H1 (cell line): Measurements from ENCODE around the gene SPSB1. TPM values are rescaled to one million over a fixed set of nuclear protein-coding genes. Genes with fewer than 3 reads are reported as not detected.

Experiments
- ATF2 ChIP-seq: IDR thresholded peaks from 2 replicates; pipeline ENCODE4 v1.6.1; 2012; ENCODE audit warnings: low read length, inconsistent platforms
- EZH2 ChIP-seq: fragments of 200-600 bp; sonication (generic); IDR thresholded peaks from 2 replicates; pipeline ENCODE4 v1.7.1; 2012; ENCODE audit warnings: low read depth, mild to moderate bottlenecking, moderate library complexity, low read length, inconsistent platforms; ENCODE audit not compliant: severe bottlenecking
- FOSL1 ChIP-seq: IDR thresholded peaks from 2 replicates; pipeline ENCODE4 v1.6.1; 2011; ENCODE audit warnings: mild to moderate bottlenecking, low read depth, low read length, moderate library complexity; ENCODE audit not compliant: insufficient read depth
- KDM1A ChIP-seq: fragments of 200-600, 300-600 bp; sonication (generic); IDR thresholded peaks from 2 replicates; pipeline ENCODE4 v1.7.1; 2016; ENCODE audit warnings: mild to moderate bottlenecking, low read length, borderline replicate concordance
- SRF ChIP-seq: IDR thresholded peaks from 2 replicates; pipeline ENCODE4 v1.6.1; 2011; ENCODE audit warnings: mild to moderate bottlenecking, low read depth, low read length, moderate library complexity
- TAF7 ChIP-seq: optimal IDR thresholded peaks from 2 replicates; pipeline ENCODE3; 2011; ENCODE audit warnings: low read depth, mild to moderate bottlenecking, inconsistent platforms, low read length, moderate library complexity, borderline replicate concordance
- polyA plus RNA-seq, 7 experiments: library from polyadenylated mRNA; depleted of rRNA in 3 of 7; stranded (reverse) in 5 of 7; unstranded in 2 of 7; fragments of >200 nt in 5 of 7; fragments of 200-250 nt in 2 of 7; gene quantifications; 1 replicate in 5 of 7; 2 replicates in 1 of 7; 4 replicates in 1 of 7; pipeline versions ENCODE4 v1.2.1 to v1.2.3, GENCODE V29; 2011 to 2013; ENCODE audit warnings: missing spikeins in 2 of 7, mixed read lengths in 2 of 7
- total RNA-seq: library from RNA; stranded (reverse); fragmentation: NEBNext Ultra II Directional; extraction: Animal tissue kit (Norgen Biotek cat#: 25700); gene quantifications from 2 replicates; pipeline ENCODE4 v1.2.1, GENCODE V29; 2021
- TF ChIP-seq, protein P1 (sequence below): fragments of 300-600 bp; sonication (generic); IDR thresholded peaks from 2 replicates; pipeline ENCODE4 v1.7.1; 2012; ENCODE audit warnings: low read length, moderate library complexity, mild to moderate bottlenecking, inconsistent platforms; ENCODE audit not compliant: insufficient replicate concordance

SPSB1 gene
- total and polyA plus RNA-seq, 2 of the 8 experiments (the other 6 are each of a cell fraction or from before 2014, with no cell fraction given), result 5.3 to 6.4 TPM

- TF ChIP-seq, protein P1, sequence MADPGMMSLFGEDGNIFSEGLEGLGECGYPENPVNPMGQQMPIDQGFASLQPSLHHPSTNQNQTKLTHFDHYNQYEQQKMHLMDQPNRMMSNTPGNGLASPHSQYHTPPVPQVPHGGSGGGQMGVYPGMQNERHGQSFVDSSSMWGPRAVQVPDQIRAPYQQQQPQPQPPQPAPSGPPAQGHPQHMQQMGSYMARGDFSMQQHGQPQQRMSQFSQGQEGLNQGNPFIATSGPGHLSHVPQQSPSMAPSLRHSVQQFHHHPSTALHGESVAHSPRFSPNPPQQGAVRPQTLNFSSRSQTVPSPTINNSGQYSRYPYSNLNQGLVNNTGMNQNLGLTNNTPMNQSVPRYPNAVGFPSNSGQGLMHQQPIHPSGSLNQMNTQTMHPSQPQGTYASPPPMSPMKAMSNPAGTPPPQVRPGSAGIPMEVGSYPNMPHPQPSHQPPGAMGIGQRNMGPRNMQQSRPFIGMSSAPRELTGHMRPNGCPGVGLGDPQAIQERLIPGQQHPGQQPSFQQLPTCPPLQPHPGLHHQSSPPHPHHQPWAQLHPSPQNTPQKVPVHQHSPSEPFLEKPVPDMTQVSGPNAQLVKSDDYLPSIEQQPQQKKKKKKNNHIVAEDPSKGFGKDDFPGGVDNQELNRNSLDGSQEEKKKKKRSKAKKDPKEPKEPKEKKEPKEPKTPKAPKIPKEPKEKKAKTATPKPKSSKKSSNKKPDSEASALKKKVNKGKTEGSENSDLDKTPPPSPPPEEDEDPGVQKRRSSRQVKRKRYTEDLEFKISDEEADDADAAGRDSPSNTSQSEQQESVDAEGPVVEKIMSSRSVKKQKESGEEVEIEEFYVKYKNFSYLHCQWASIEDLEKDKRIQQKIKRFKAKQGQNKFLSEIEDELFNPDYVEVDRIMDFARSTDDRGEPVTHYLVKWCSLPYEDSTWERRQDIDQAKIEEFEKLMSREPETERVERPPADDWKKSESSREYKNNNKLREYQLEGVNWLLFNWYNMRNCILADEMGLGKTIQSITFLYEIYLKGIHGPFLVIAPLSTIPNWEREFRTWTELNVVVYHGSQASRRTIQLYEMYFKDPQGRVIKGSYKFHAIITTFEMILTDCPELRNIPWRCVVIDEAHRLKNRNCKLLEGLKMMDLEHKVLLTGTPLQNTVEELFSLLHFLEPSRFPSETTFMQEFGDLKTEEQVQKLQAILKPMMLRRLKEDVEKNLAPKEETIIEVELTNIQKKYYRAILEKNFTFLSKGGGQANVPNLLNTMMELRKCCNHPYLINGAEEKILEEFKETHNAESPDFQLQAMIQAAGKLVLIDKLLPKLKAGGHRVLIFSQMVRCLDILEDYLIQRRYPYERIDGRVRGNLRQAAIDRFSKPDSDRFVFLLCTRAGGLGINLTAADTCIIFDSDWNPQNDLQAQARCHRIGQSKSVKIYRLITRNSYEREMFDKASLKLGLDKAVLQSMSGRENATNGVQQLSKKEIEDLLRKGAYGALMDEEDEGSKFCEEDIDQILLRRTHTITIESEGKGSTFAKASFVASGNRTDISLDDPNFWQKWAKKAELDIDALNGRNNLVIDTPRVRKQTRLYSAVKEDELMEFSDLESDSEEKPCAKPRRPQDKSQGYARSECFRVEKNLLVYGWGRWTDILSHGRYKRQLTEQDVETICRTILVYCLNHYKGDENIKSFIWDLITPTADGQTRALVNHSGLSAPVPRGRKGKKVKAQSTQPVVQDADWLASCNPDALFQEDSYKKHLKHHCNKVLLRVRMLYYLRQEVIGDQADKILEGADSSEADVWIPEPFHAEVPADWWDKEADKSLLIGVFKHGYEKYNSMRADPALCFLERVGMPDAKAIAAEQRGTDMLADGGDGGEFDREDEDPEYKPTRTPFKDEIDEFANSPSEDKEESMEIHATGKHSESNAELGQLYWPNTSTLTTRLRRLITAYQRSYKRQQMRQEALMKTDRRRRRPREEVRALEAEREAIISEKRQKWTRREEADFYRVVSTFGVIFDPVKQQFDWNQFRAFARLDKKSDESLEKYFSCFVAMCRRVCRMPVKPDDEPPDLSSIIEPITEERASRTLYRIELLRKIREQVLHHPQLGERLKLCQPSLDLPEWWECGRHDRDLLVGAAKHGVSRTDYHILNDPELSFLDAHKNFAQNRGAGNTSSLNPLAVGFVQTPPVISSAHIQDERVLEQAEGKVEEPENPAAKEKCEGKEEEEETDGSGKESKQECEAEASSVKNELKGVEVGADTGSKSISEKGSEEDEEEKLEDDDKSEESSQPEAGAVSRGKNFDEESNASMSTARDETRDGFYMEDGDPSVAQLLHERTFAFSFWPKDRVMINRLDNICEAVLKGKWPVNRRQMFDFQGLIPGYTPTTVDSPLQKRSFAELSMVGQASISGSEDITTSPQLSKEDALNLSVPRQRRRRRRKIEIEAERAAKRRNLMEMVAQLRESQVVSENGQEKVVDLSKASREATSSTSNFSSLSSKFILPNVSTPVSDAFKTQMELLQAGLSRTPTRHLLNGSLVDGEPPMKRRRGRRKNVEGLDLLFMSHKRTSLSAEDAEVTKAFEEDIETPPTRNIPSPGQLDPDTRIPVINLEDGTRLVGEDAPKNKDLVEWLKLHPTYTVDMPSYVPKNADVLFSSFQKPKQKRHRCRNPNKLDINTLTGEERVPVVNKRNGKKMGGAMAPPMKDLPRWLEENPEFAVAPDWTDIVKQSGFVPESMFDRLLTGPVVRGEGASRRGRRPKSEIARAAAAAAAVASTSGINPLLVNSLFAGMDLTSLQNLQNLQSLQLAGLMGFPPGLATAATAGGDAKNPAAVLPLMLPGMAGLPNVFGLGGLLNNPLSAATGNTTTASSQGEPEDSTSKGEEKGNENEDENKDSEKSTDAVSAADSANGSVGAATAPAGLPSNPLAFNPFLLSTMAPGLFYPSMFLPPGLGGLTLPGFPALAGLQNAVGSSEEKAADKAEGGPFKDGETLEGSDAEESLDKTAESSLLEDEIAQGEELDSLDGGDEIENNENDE, result no peak
- no peak for TF ChIP-seq TAF7
- no peak for TF ChIP-seq ATF2
- TF ChIP-seq SRF, result no peak
- TF ChIP-seq FOSL1, result no peak
- no peak for TF ChIP-seq EZH2
- TF ChIP-seq KDM1A, result no peak
Measured at GRCh38 chr1:9395018-9395417, 102.3 kb downstream of the SPSB1 start (continued).
